ENCODE data around the gene CLCA2. TPM values are rescaled to one million over a fixed set of nuclear protein-coding genes. Genes with fewer than 3 reads are reported as not detected.

The CLCA2 gene
- polyA plus RNA-seq, 3 donors: not detected

- Histone ChIP-seq H3K9ac (ENCODE audit: insufficient read depth, low read length, poor library complexity, severe bottlenecking) (no peak overlapping the region), H3K79me2 (ENCODE audit: insufficient read depth, low read length) (no peaks in the 10 kb centered on the region), H3K4me2 (replicated peaks; ENCODE audit: extremely low read depth, low read length, poor library complexity, severe bottlenecking) (no peak overlapping the region), H3K4me3 (replicated peaks in 1 of 3; ENCODE audit: low read depth in 2 of 3, low read length in 3 of 3) (no peak overlapping the region), H4K20me1 (ENCODE audit: insufficient read depth, low read length) (no peaks in the 10 kb centered on the region), H3K27me3 (ENCODE audit: control insufficient read depth in 2 of 2, insufficient read depth in 2 of 2, low read length in 2 of 2) (no peaks in the 10 kb centered on the region), H3K27ac (ENCODE audit: low read depth in 1 of 2, low read length in 2 of 2) (no peak overlapping the region), H3K36me3 (replicated peaks in 1 of 2; ENCODE audit: control insufficient read depth in 1 of 2, insufficient read depth in 2 of 2, low read length in 2 of 2) (no peaks in the 10 kb centered on the region), H3K4me1 (ENCODE audit: control insufficient read depth in 1 of 2, insufficient read depth in 2 of 2, low read length in 2 of 2) (peaks cover 14 to 19% of the 10 kb centered on the region in 2 donors), H2AFZ (ENCODE audit: insufficient read depth, low read depth, low read length, poor library complexity, severe bottlenecking) (no peak overlapping the region), H3K9me3 (replicated peaks in 1 of 2; ENCODE audit: control insufficient read depth in 1 of 2, insufficient read depth in 1 of 2, low read length in 2 of 2) (no peaks in the 10 kb centered on the region)
- no peaks in the 10 kb centered on the region for H3K4me1 Mint-ChIP-seq
- intact Hi-C loops (cut with micrococcal nuclease): no loop called here
- H3K27ac Mint-ChIP-seq: no peak overlapping the region
- H3K9me3 Mint-ChIP-seq: no peaks in the 10 kb centered on the region
- peaks cover 0 to 4% (median 0%) of the 10 kb centered on the region in 3 donors for H3K27me3 Mint-ChIP-seq (ENCODE audit: low read depth in 3 of 3)
- TF ChIP-seq, protein P1, sequence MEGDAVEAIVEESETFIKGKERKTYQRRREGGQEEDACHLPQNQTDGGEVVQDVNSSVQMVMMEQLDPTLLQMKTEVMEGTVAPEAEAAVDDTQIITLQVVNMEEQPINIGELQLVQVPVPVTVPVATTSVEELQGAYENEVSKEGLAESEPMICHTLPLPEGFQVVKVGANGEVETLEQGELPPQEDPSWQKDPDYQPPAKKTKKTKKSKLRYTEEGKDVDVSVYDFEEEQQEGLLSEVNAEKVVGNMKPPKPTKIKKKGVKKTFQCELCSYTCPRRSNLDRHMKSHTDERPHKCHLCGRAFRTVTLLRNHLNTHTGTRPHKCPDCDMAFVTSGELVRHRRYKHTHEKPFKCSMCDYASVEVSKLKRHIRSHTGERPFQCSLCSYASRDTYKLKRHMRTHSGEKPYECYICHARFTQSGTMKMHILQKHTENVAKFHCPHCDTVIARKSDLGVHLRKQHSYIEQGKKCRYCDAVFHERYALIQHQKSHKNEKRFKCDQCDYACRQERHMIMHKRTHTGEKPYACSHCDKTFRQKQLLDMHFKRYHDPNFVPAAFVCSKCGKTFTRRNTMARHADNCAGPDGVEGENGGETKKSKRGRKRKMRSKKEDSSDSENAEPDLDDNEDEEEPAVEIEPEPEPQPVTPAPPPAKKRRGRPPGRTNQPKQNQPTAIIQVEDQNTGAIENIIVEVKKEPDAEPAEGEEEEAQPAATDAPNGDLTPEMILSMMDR (IDR thresholded peaks at IDR 0.05): no peak
- H3K4me3 Mint-ChIP-seq: no peak overlapping the region
- DNase-seq: no peak
- no peaks in the 10 kb centered on the region for H3K36me3 Mint-ChIP-seq
Measured at GRCh38 chr1:86434059-86434458, 10.1 kb downstream of the CLCA2 start.

DNA sequence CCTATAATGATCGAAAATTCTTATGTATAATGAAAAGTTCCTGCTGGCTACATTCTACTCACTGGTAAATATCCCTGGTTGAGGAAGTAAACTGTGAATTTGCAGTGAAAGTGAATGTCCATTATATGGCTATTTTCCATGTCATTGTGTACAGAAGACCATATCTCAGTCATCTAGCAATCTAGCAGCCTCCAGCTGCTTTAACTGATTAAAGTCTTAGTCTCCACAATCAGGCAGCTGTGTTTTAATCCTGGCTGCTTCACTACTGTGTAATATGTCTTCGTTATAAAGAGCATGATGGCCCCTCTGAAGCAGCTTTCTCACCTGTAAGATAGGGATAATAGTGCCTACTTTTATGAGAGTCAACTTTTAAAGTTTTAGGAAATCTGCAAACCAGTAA is 11.4 kb downstream of the CLCA2 start:
- no peaks in the 10 kb centered on the region for H3K79me2 ChIP-seq (ENCODE audit: insufficient read depth, low read length)
- Mint-ChIP-seq H3K27me3 (ENCODE audit: low read depth in 3 of 3) (peaks cover 0 to 6% (median 0%) of the 10 kb centered on the region in 3 donors), H3K4me3 (no peak overlapping the region), H3K36me3 (no peaks in the 10 kb centered on the region), H3K4me1 (no peaks in the 10 kb centered on the region), H3K9me3 (no peaks in the 10 kb centered on the region), H3K27ac (no peak overlapping the region)
- H3K9me3 ChIP-seq (replicated peaks in 1 of 2; ENCODE audit: control insufficient read depth in 1 of 2, insufficient read depth in 1 of 2, low read length in 2 of 2): no peaks in the 10 kb centered on the region
- H3K4me3 ChIP-seq (replicated peaks in 1 of 3; ENCODE audit: low read depth in 2 of 3, low read length in 3 of 3): no peak overlapping the region
- no peaks in the 10 kb centered on the region for H3K36me3 ChIP-seq (replicated peaks in 1 of 2; ENCODE audit: control insufficient read depth in 1 of 2, insufficient read depth in 2 of 2, low read length in 2 of 2)
- H4K20me1 ChIP-seq (ENCODE audit: insufficient read depth, low read length): no peaks in the 10 kb centered on the region
- H2AFZ ChIP-seq (ENCODE audit: insufficient read depth, low read depth, low read length, poor library complexity, severe bottlenecking): no peak overlapping the region
- H3K4me2 ChIP-seq (replicated peaks; ENCODE audit: extremely low read depth, low read length, poor library complexity, severe bottlenecking): no peak overlapping the region
- TF ChIP-seq, protein P1 (IDR thresholded peaks at IDR 0.05): no peak
- H3K27me3 ChIP-seq (ENCODE audit: control insufficient read depth in 2 of 2, insufficient read depth in 2 of 2, low read length in 2 of 2): no peaks in the 10 kb centered on the region
- no peak overlapping the region for H3K9ac ChIP-seq (ENCODE audit: insufficient read depth, low read length, poor library complexity, severe bottlenecking)
- DNase-seq: no peak
- WGBS (ENCODE audit: insufficient coverage): no CpG with 5 or more reads among the region's 2 CpGs
- no peak overlapping the region for H3K27ac ChIP-seq (ENCODE audit: low read depth in 1 of 2, low read length in 2 of 2)
- intact Hi-C loops (cut with micrococcal nuclease): no loop called here
- H3K4me1 ChIP-seq (ENCODE audit: control insufficient read depth in 1 of 2, insufficient read depth in 2 of 2, low read length in 2 of 2): peaks cover 5 to 7% of the 10 kb centered on the region in 2 donors

All from CD14-positive monocyte (primary cell).